GM21723 (cell line): Measurements from ENCODE around the gene CALCR.
"Not testable (repeated sequence)": the region's sequence is repeated elsewhere in the genome, so short reads cannot be mapped to it uniquely, and the experiment has no call there.

Source experiments
- ATAC-seq: cut with Tn5 transposase; IDR thresholded peaks from one replicate; pipeline ENCODE4 v1.9.1; 2021; ENCODE audit warnings: mild to moderate bottlenecking, moderate library complexity; ENCODE audit not compliant: unreplicated experiment

Gene CALCR

GRCh38 chr7:93574646-93575554 lies at the start of gene CALCR:
Gene CALCR (minus strand): TSS chr7:93574724. CDS start chr7:93486981, 87,743 bp downstream.
- no peak for ATAC-seq

GRCh38 chr7:93623816-93624215 lies 49.3 kb upstream of the CALCR start:
- ATAC-seq = no peak

- no peak for ATAC-seq
These were observed 47.8 kb upstream of the CALCR start for GRCh38 chr7:93622036-93623033.

- no peak for ATAC-seq
These were observed 46.3 kb upstream of the CALCR start for GRCh38 chr7:93620864-93621263.

- ATAC-seq = no peak
These were observed 45.5 kb upstream of the CALCR start for GRCh38 chr7:93620057-93620456.

GRCh38 chr7:93601363-93601762 lies 26.8 kb upstream of the CALCR start:
- ATAC-seq = no peak

- no peak for ATAC-seq
These were observed 19.7 kb upstream of the CALCR start for GRCh38 chr7:93594250-93594649.

GRCh38 chr7:93592588-93593266 lies 18.2 kb upstream of the CALCR start:
- no peak for ATAC-seq

- ATAC-seq = not testable (repeated sequence)
These were observed 16.9 kb upstream of the CALCR start for GRCh38 chr7:93591224-93592050.

GRCh38 chr7:93586479-93586865 lies 11.9 kb upstream of the CALCR start:
- not testable (repeated sequence) for ATAC-seq

GRCh38 chr7:93585694-93586478 lies 11.4 kb upstream of the CALCR start:
- not testable (repeated sequence) for ATAC-seq

- ATAC-seq = no peak
These were observed 4.9 kb upstream of the CALCR start for GRCh38 chr7:93579431-93579830.

- ATAC-seq = no peak
These were observed 4.2 kb upstream of the CALCR start for GRCh38 chr7:93578762-93579161.

GRCh38 chr7:93575555-93576399 lies 1.3 kb upstream of the CALCR start:
- ATAC-seq = no peak

- no peak for ATAC-seq
These were observed 267 bp downstream of the CALCR start for GRCh38 chr7:93574269-93574645.

- no peak for ATAC-seq
These were observed 5.3 kb downstream of the CALCR start for GRCh38 chr7:93569189-93569588.

- ATAC-seq = no peak
These were observed 7.6 kb downstream of the CALCR start for GRCh38 chr7:93566876-93567275.

GRCh38 chr7:93563584-93563983 lies 10.9 kb downstream of the CALCR start:
- ATAC-seq = no peak
